ENCODE results near the gene MEIS2.

MEIS2 gene

DNA sequence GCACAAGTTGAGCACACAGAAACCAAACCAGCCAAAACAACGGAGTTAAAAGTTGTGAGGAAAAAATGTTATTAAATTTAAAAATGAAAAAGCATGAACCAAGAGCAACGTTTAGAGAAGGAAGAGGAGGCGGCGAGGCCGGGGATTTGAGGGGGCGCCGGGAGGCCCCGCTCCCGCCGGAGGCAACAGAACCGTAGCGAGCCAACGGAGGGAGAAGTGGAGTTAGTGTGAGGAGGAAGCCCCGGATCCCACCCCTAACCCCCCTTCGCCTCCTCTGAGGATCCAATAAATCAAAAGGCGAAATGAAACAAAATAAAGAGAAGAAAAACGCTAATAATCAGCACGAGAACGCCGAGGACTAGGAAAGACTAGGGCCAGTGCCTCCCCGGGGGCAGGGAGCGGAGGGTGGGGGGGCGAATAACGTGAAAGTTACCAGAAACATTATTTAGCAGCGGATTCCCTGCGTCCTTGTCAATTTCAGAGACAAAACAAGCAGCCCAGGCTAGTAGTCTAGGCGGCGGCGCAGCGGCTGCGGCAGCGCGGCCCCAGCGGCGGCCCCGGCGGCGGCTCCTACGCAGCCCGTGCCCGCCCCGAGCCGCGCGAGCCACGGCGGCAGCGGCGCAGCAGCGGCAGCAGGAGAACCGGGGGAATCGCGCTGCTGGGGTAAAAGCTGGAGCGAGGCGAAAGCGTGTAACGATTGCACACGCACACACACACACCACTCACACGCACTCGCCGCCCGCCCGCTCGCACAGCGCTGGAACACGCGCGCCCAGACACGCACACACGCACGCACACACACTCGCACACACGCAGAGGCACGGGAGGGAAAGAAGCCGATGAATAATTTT is 1.7 kb downstream of the MEIS2 start:
- DNase-seq (ENCODE audit: low read depth): no peak

- DNase-seq (ENCODE audit: low read depth): no peak
Observed at GRCh38 chr15:37097144-37097919, 3.0 kb downstream of the MEIS2 start.

DNA sequence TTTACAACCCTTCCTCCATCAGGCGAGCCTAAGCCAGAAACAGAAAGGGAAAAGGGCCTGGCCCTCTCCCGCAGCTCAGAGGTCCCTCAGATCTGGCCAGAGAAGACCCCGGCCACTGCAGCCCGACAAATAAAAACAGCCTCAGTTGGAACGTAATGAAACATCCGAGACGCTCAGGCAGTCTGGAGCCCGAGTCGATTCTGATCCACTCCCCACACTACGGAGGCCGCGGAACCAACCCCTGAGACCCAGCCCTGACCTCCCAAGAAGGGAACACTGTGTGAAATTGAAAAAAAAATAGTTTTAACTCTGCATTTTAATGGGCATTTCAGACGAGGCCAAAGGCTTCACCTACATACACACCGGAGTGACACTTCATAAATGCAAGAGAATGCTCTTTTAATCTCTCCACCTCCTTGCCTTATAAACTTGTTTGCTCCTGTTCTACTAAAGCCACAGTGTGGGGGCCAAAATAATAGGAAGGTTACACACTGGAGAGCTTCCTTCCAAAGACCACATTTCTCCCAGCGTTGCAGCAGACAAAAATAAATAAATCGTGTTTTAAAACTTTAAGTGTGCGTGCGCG is 3.7 kb downstream of the MEIS2 start:
- DNase-seq (ENCODE audit: low read depth): no peak

- DNase-seq (ENCODE audit: low read depth): no peak
Observed at GRCh38 chr15:37095770-37096557, 4.4 kb downstream of the MEIS2 start.

DNA sequence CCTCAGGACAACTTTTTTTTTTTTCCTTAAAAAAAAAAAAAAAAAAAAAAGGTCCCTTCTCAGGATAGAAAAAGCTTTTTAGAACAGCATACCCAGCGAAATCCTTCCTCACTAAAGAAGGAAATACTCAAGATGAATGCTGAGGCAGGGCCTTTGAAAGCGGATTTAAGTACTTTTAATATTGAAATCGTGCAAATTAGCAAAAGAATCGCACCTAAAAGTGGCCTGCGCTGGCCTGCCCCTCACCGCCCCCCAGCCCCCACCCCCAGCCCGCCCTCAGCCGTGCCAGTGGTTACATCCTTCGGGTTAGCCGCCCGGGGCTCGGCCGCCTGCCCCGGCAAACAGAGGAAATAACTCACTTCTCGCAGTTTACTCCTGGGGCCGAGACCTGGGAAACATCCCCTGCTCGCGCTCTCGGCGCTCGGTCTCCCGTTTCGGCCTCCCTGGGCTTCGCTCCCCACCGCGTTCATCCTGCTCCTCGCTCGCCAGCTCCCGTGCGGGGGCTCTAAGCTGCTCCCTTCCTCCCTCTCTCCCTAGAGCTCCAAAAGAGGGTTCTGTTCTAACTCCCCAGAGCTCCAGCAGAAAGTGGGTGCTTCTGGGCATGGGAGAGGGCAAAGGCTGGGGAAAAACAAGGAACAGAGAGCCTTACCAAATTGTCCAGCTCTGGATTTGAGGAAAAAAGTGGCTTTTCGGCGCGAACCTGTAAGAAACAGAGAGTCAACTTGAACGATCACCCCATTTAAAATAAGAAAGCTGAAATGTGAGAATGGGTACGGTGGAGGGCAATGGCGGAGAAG is 5.2 kb downstream of the MEIS2 start:
- no peak for DNase-seq (ENCODE audit: low read depth)

- DNase-seq (ENCODE audit: low read depth): no peak
Observed at GRCh38 chr15:37094333-37094914, 5.9 kb downstream of the MEIS2 start.

- DNase-seq (ENCODE audit: low read depth): no peak
Observed at GRCh38 chr15:37093480-37094332, 6.6 kb downstream of the MEIS2 start.

- no peak for DNase-seq (ENCODE audit: low read depth)
Observed at GRCh38 chr15:37090543-37091175, 9.7 kb downstream of the MEIS2 start.

DNA sequence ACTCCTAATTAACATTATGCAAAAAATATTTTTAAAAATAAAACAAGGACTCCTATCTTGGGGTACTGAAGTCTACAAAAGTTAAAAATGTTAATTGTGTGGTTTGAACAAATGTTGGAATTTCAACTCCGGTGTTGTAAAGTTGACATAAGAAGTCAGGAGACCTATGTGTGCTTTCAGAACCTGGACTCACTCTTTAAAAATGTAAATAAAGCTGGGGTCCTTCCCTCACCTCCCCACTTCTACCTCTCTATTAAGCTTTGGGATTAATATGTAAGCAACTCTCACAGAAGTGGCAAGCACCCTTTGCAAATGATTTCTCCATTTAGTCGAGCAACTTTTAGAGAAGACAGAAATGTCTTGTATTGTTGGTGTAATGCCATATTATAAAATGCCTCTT is 11.9 kb downstream of the MEIS2 start:
- DNase-seq (ENCODE audit: low read depth): no peak

DNA sequence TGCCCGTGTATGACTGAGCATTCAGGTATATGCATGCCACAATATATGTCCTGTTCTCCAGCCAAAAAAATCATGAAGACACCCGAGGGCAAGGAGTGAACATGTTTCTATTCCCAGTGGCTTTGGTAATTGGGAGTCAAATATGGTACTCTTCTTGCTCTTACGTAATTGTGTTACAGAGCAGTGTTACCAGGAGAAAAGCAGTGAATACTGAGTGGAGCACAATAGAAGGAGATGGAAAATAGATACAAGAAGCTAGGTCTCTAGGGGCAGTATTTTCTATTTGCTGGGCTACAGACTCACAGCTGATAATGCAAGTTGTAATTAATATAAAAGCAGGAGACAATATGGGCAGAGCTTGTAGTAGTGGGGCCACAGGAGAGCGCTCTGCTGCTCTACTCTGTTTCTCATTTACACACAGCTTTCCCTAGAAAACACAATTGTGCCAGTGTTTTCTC is 13.2 kb downstream of the MEIS2 start:
- DNase-seq (ENCODE audit: low read depth): no peak

DNA sequence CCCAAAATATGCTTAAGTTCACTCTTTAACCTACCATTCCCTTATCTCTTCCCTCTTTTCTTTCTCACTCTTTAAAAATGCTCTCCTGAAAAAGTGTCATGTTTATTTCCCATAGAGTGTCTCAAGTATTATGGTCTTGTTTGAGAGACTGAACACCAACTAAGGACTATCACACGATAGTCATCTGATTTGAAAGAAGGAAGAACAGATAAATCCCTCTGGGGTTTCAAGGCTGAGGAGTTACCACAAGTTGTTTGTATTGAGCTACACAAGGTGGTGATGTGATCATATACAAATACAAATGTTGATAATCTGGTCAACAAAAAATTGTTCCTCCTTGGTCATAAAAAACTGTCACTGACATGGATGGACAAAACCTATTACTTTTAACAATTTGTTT is 13.8 kb downstream of the MEIS2 start:
- no peak for DNase-seq (ENCODE audit: low read depth)

DNA sequence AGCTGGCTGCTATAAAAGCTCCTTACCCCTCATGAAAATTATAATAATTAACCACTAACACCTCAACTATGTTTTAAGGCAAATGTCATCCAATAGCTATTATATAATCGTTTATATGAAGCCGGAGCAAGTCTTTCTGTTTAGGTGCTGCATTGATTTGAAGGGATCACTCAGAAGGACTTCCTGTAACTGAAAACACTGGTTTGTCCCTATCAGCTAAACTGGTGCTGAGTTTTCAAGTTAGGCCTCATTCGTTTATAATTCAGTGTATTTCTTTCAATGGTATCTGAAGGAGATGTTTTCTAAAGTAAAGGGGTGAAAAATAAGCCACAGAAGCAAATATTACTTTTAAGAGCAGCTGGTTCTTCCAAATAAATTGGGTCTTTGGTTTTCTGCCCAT is 14.2 kb downstream of the MEIS2 start:
- DNase-seq (ENCODE audit: low read depth): no peak

DNA sequence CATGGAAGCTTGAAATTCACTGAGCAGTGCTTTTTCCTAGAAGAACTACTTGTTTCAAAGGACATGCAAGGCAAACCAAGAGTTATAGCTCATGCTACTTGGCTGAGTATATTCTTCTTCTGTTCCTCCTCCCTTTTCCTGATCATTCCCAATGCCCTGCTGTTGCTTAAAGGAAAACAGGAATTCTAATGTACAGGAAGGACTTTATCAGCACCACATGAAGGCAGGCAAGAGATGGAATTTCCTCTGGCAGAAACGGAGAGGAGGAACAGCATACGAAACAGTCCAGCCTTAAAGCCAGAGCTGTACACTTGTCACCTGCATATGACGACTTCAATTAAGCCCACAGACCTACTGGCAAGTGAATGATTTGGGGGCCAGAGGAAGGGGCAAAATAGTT is 15.7 kb downstream of the MEIS2 start:
- no peak for DNase-seq (ENCODE audit: low read depth)

DNA sequence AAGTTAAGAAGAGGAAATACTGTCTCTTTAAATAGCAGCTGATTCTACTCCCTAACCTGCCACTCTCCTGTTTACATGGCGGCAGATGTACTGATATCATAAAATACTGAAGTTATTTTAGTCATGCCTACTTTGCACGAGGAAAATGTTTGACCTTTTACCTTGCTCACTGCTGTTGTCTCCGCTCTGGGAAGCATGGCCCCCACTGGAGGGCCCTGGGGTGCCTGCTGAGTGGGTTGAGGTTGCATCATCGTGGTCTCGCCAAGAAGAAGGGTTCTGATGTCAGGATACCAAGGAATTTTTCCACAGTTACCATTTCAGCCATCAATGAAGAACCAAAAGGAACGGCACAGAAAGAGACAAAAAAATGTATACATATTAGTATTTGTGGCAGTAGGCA is 16.7 kb downstream of the MEIS2 start:
- no peak for DNase-seq (ENCODE audit: low read depth)

DNA sequence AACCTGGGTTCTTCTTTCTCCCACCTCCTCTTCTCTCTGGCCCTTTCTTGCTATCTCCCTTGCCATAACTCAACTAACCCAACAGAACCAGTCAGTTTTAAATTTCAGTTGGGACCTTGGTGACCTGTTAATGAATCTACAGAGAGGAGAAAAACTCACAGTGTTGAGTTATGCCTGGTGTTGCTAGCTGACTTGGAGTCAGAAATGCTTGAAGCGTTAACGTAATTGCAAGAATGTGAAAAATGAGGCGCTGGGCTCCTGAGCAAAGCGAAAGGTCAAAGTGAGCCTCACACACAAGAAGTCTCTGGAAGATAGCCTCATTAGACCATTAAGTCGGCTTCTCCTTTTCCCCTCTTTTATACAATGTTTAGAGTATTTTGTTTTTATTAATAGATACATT is 18.4 kb downstream of the MEIS2 start:
- no peak for DNase-seq (ENCODE audit: low read depth)

- DNase-seq (ENCODE audit: low read depth): no peak
Observed at GRCh38 chr15:37080261-37080921, 20.0 kb downstream of the MEIS2 start.

DNA sequence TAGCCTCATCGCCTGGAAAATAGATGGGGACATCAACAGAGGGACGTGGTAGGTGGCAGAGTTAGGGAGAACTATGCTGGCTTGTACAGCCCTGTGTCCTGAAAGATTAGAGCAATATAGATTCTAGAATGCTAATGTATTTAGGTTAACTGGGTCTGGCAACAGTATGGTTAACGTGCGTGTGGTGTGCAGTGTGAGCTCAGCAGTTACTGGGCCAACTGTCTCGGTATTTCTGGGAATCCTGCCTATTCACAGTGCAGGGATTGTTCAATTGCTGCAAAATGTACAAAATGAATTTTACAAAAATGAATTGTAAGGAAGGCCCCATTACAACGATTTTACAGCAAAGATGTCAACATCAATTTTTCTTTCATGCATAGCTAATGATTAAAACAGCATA is 20.6 kb downstream of the MEIS2 start:
- no peak for DNase-seq (ENCODE audit: low read depth)

DNA sequence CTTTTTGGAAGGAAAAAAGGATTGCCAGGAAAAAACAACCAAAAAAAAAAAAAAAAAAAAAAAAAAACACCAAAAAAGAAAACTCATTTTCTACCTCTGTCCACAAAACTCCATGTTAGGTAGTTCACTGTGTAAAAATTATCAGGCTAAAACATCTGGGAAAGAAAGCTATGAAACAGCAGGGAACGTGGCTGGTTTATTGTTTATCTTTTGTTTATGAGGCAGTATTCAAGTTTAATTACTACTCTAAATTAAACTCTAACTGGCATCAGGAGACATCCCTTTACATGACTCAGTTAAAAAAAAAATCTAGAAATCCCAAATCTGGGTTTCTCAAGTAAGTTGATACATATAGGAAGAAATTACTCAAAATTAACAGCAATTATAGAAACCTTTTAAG is 21.8 kb downstream of the MEIS2 start:
- DNase-seq (ENCODE audit: low read depth): no peak
